HUES48 (cell line): ENCODE measurements around the gene SENP8.
"Not testable (repeated sequence)": the region's sequence is repeated elsewhere in the genome, so short reads cannot be mapped to it uniquely, and the experiment has no call there.

Experiments
- H3K27ac ChIP-seq: one replicate; pipeline ENCODE4 v1.7.0; 2013; ENCODE audit warnings: low read depth, low read length, inconsistent platforms
- H3K27me3 ChIP-seq: 2 replicates; pipeline ENCODE4 v1.6.1; 2013; ENCODE audit warnings: mild to moderate bottlenecking, low read length; ENCODE audit not compliant: control insufficient read depth, insufficient read depth
- H3K36me3 ChIP-seq: 2 replicates; pipeline ENCODE4 v1.6.1; 2013; ENCODE audit warnings: low read length; ENCODE audit not compliant: control insufficient read depth, insufficient read depth
- H3K4me1 ChIP-seq: 2 replicates; pipeline ENCODE4 v1.6.1; 2013; ENCODE audit warnings: mild to moderate bottlenecking, low read length; ENCODE audit not compliant: control insufficient read depth, insufficient read depth
- H3K4me3 ChIP-seq: 2 replicates; pipeline ENCODE4 v1.5.1; 2013; ENCODE audit warnings: mild to moderate bottlenecking, low read depth, low read length
- H3K9ac ChIP-seq: 2 replicates; pipeline ENCODE4 v1.6.1; 2013; ENCODE audit warnings: mild to moderate bottlenecking, low read depth, low read length, moderate library complexity
- H3K9me3 ChIP-seq: 2 replicates; pipeline ENCODE4 v1.6.1; 2013; ENCODE audit warnings: low read length; ENCODE audit not compliant: control insufficient read depth, insufficient read depth

SENP8 gene

GRCh38 chr15:72092006-72092405, 26.2 kb upstream of the SENP8 start:
- no peak overlapping the region for H3K27ac ChIP-seq
- no peaks in the 10 kb centered on the region for H3K9me3 ChIP-seq
- no peaks in the 10 kb centered on the region for H3K4me1 ChIP-seq
- no peak overlapping the region for H3K4me3 ChIP-seq
- no peak overlapping the region for H3K9ac ChIP-seq
- H3K27me3 ChIP-seq, result no peaks in the 10 kb centered on the region
- H3K36me3 ChIP-seq, result no peaks in the 10 kb centered on the region

GRCh38 chr15:72092691-72093090, 25.5 kb upstream of the SENP8 start:
- Histone ChIP-seq H3K4me3 (no peak overlapping the region), H3K27me3 (no peaks in the 10 kb centered on the region), H3K36me3 (no peaks in the 10 kb centered on the region), H3K9ac (no peak overlapping the region), H3K4me1 (no peaks in the 10 kb centered on the region), H3K9me3 (no peaks in the 10 kb centered on the region), H3K27ac (no peak overlapping the region)

GRCh38 chr15:72096796-72097195, 21.4 kb upstream of the SENP8 start:
- H3K27ac ChIP-seq, result no peak overlapping the region
- no peaks in the 10 kb centered on the region for H3K4me1 ChIP-seq
- H3K27me3 ChIP-seq, result no peaks in the 10 kb centered on the region
- H3K4me3 ChIP-seq, result no peak overlapping the region
- no peaks in the 10 kb centered on the region for H3K9me3 ChIP-seq
- no peak overlapping the region for H3K9ac ChIP-seq
- H3K36me3 ChIP-seq, result no peaks in the 10 kb centered on the region

GRCh38 chr15:72098040-72098439, 20.2 kb upstream of the SENP8 start:
- Histone ChIP-seq H3K9me3 (no peaks in the 10 kb centered on the region), H3K4me1 (no peaks in the 10 kb centered on the region), H3K27ac (no peak overlapping the region), H3K36me3 (no peaks in the 10 kb centered on the region), H3K9ac (no peak overlapping the region), H3K27me3 (no peaks in the 10 kb centered on the region), H3K4me3 (no peak overlapping the region)

- Histone ChIP-seq H3K4me1 (no peaks in the 10 kb centered on the region), H3K9me3 (no peaks in the 10 kb centered on the region), H3K9ac (no peak overlapping the region), H3K27ac (no peak overlapping the region), H3K36me3 (no peaks in the 10 kb centered on the region), H3K4me3 (no peak overlapping the region), H3K27me3 (no peaks in the 10 kb centered on the region)
Measured at GRCh38 chr15:72099155-72099554, 19.0 kb upstream of the SENP8 start.

GRCh38 chr15:72100551-72100950, 17.7 kb upstream of the SENP8 start:
- H3K27ac ChIP-seq, H3K9ac ChIP-seq, H3K36me3 ChIP-seq, H3K4me3 ChIP-seq, H3K9me3 ChIP-seq, H3K4me1 ChIP-seq, H3K27me3 ChIP-seq: not testable (repeated sequence)

- Histone ChIP-seq H3K9me3 (no peaks in the 10 kb centered on the region), H3K27ac (no peak overlapping the region), H3K27me3 (no peaks in the 10 kb centered on the region), H3K9ac (no peak overlapping the region), H3K4me1 (no peaks in the 10 kb centered on the region), H3K4me3 (no peak overlapping the region), H3K36me3 (no peaks in the 10 kb centered on the region)
Measured at GRCh38 chr15:72105111-72105510, 13.1 kb upstream of the SENP8 start.

- no peak overlapping the region for H3K4me3 ChIP-seq
- no peaks in the 10 kb centered on the region for H3K27me3 ChIP-seq
- no peaks in the 10 kb centered on the region for H3K36me3 ChIP-seq
- H3K9ac ChIP-seq, result no peak overlapping the region
- no peak overlapping the region for H3K27ac ChIP-seq
- H3K4me1 ChIP-seq, result no peaks in the 10 kb centered on the region
- no peaks in the 10 kb centered on the region for H3K9me3 ChIP-seq
Measured at GRCh38 chr15:72106068-72106467, 12.1 kb upstream of the SENP8 start.

- no peaks in the 10 kb centered on the region for H3K27me3 ChIP-seq
- H3K9ac ChIP-seq, result no peak overlapping the region
- no peaks in the 10 kb centered on the region for H3K4me1 ChIP-seq
- no peak overlapping the region for H3K4me3 ChIP-seq
- H3K9me3 ChIP-seq, result no peaks in the 10 kb centered on the region
- H3K36me3 ChIP-seq, result no peaks in the 10 kb centered on the region
- H3K27ac ChIP-seq, result no peak overlapping the region
Measured at GRCh38 chr15:72110355-72110754, 7.8 kb upstream of the SENP8 start.

GRCh38 chr15:72112116-72112515, 6.1 kb upstream of the SENP8 start:
- Histone ChIP-seq H3K4me1 (peaks cover 7% of the 10 kb centered on the region), H3K27ac (no peak overlapping the region), H3K9ac (no peak overlapping the region), H3K27me3 (no peaks in the 10 kb centered on the region), H3K36me3 (no peaks in the 10 kb centered on the region), H3K9me3 (no peaks in the 10 kb centered on the region), H3K4me3 (no peak overlapping the region)

GRCh38 chr15:72112805-72113204, 5.4 kb upstream of the SENP8 start:
- no peak overlapping the region for H3K4me3 ChIP-seq
- peaks cover 7% of the 10 kb centered on the region for H3K4me1 ChIP-seq
- no peaks in the 10 kb centered on the region for H3K36me3 ChIP-seq
- H3K9ac ChIP-seq, result no peak overlapping the region
- H3K27ac ChIP-seq, result no peak overlapping the region
- no peaks in the 10 kb centered on the region for H3K9me3 ChIP-seq
- H3K27me3 ChIP-seq, result no peaks in the 10 kb centered on the region
